HepG2 (cell line): ENCODE results near the gene MED19. TPM values are rescaled to one million over a fixed set of nuclear protein-coding genes. Genes with fewer than 3 reads are reported as not detected.

Source experiments
- ATF7 ChIP-seq, 2 experiments: fragments of 450-650 bp in 1 of 2; sonication (generic) in 1 of 2; formaldehyde crosslinking in 1 of 2; IDR thresholded peaks; 2 replicates each; pipeline versions ENCODE4 v1.4.0 to v1.6.1; 2016 to 2020; ENCODE audit warnings: antibody characterized with exemption in 1 of 2, mild to moderate bottlenecking in 1 of 2, missing genetic modification reagents in 1 of 2
- BCL6 ChIP-seq: IDR thresholded peaks from 2 replicates; pipeline ENCODE4 v1.6.1; 2016; ENCODE audit warnings: missing genetic modification reagents, missing compliant biosample characterization
- BRCA1 ChIP-seq: sonication (generic); formaldehyde crosslinking; IDR thresholded peaks from 2 replicates; pipeline ENCODE4 v1.4.0; 2020; ENCODE audit warnings: missing genetic modification reagents
- IKZF1 ChIP-seq: fragments of 450-650 bp; IDR thresholded peaks from 2 replicates; pipeline ENCODE4 v1.7.1; 2016
- NAIF1 ChIP-seq: sonication (generic); formaldehyde crosslinking; IDR thresholded peaks from 2 replicates; pipeline ENCODE4 v1.5.0; 2020; ENCODE audit warnings: mild to moderate bottlenecking, missing genetic modification reagents, borderline replicate concordance
- NCOR1 ChIP-seq: fragments of 200-600 bp; sonication (generic); IDR thresholded peaks from 2 replicates; pipeline ENCODE4 v1.7.0; 2017; ENCODE audit warnings: antibody characterized with exemption, low read length, borderline replicate concordance
- SMARCE1 ChIP-seq: fragments of 450-650 bp; IDR thresholded peaks from 2 replicates; pipeline ENCODE4 v1.6.1; 2017; ENCODE audit warnings: borderline replicate concordance
- SP4 ChIP-seq: sonication (generic); formaldehyde crosslinking; IDR thresholded peaks from 2 replicates; pipeline ENCODE4 v1.8.1; 2023; ENCODE audit warnings: mild to moderate bottlenecking, missing genetic modification reagents
- TAF15 ChIP-seq: fragments of 200-400 bp; formaldehyde crosslinking; IDR thresholded peaks from one replicate; pipeline ENCODE4 v1.6.1; 2018; ENCODE audit warnings: mild to moderate bottlenecking, low read depth, low read length; ENCODE audit not compliant: poor library complexity, severe bottlenecking
- TFDP2 ChIP-seq: sonication (generic); formaldehyde crosslinking; IDR thresholded peaks from 2 replicates; pipeline ENCODE4 v1.4.0; 2020; ENCODE audit warnings: missing genetic modification reagents
- TP53 ChIP-seq: sonication (generic); formaldehyde crosslinking; conservative IDR thresholded peaks from 2 replicates; pipeline ENCODE4 v1.4.0; 2020; ENCODE audit warnings: missing genetic modification reagents
- ZFP90 ChIP-seq: sonication (generic); formaldehyde crosslinking; IDR thresholded peaks from 2 replicates; pipeline ENCODE4 v1.8.0; 2022; ENCODE audit warnings: missing genetic modification reagents, mild to moderate bottlenecking, inconsistent platforms, borderline replicate concordance
- ZNF10 ChIP-seq: sonication (generic); formaldehyde crosslinking; IDR thresholded peaks from 2 replicates; pipeline ENCODE4 v1.4.0; 2020; ENCODE audit warnings: mild to moderate bottlenecking, low read depth, missing genetic modification reagents, borderline replicate concordance
- ZNF124 ChIP-seq: sonication (generic); formaldehyde crosslinking; IDR thresholded peaks from 2 replicates; pipeline ENCODE4 v1.4.0; 2020; ENCODE audit warnings: missing genetic modification reagents
- ZNF451 ChIP-seq: sonication (generic); formaldehyde crosslinking; IDR thresholded peaks from 2 replicates; pipeline ENCODE4 v1.5.0; 2020; ENCODE audit warnings: mild to moderate bottlenecking, missing genetic modification reagents
- ZNF639 ChIP-seq: conservative IDR thresholded peaks from 2 replicates; pipeline ENCODE4 v1.6.1; 2018; ENCODE audit warnings: missing genetic modification reagents
- ZNF773 ChIP-seq: sonication (generic); formaldehyde crosslinking; IDR thresholded peaks from 2 replicates; pipeline ENCODE4 v1.4.0; 2020; ENCODE audit warnings: missing genetic modification reagents, borderline replicate concordance
- polyA plus RNA-seq, 8 experiments: library from polyadenylated mRNA; depleted of rRNA in 3 of 8; stranded (reverse) in 7 of 8; unstranded in 1 of 8; fragments of >200 nt; fragmentation: Illumina TruSeq in 4 of 8; extraction: Trizol in 4 of 8; gene quantifications; 2 replicates each; pipeline versions ENCODE4 v1.2.1 to v1.2.3, GENCODE V29; 2011 to 2016; ENCODE audit warnings: low read depth in 4 of 8, missing spikeins in 1 of 8, mixed read lengths in 1 of 8; ENCODE audit not compliant: insufficient read depth in 1 of 8
- total RNA-seq, 5 experiments: library from RNA; depleted of rRNA; stranded (reverse); fragments of >200 nt; fragmentation: Illumina TruSeq; extraction: Trizol; gene quantifications; 2 replicates each; pipeline ENCODE4 v1.2.3, GENCODE V29; 2016; ENCODE audit warnings: low read depth in 1 of 5
- TF ChIP-seq, protein P1 (sequence below): sonication (generic); formaldehyde crosslinking; IDR thresholded peaks from 2 replicates; pipeline ENCODE4 v1.5.1; 2020; ENCODE audit warnings: mild to moderate bottlenecking, missing genetic modification reagents, moderate library complexity
- TF ChIP-seq, protein P2 (sequence below): sonication (generic); formaldehyde crosslinking; IDR thresholded peaks from 2 replicates; pipeline ENCODE4 v1.4.0; 2020; ENCODE audit warnings: mild to moderate bottlenecking, missing genetic modification reagents
- TF ChIP-seq, protein P3 (sequence below): sonication (generic); formaldehyde crosslinking; IDR thresholded peaks from 2 replicates; pipeline ENCODE4 v1.5.0; 2020; ENCODE audit warnings: missing genetic modification reagents, mild to moderate bottlenecking, borderline replicate concordance
- TF ChIP-seq, protein P4 (sequence below): sonication (generic); formaldehyde crosslinking; IDR thresholded peaks from 2 replicates; pipeline ENCODE4 v1.9.0; 2022; ENCODE audit warnings: missing genetic modification reagents, mild to moderate bottlenecking, borderline replicate concordance

Gene MED19
- total and polyA plus RNA-seq, 2 of the 13 experiments (the other 11 are each of a cell fraction or from before 2014, with no cell fraction given) = 12.9 to 13.8 TPM

DNA sequence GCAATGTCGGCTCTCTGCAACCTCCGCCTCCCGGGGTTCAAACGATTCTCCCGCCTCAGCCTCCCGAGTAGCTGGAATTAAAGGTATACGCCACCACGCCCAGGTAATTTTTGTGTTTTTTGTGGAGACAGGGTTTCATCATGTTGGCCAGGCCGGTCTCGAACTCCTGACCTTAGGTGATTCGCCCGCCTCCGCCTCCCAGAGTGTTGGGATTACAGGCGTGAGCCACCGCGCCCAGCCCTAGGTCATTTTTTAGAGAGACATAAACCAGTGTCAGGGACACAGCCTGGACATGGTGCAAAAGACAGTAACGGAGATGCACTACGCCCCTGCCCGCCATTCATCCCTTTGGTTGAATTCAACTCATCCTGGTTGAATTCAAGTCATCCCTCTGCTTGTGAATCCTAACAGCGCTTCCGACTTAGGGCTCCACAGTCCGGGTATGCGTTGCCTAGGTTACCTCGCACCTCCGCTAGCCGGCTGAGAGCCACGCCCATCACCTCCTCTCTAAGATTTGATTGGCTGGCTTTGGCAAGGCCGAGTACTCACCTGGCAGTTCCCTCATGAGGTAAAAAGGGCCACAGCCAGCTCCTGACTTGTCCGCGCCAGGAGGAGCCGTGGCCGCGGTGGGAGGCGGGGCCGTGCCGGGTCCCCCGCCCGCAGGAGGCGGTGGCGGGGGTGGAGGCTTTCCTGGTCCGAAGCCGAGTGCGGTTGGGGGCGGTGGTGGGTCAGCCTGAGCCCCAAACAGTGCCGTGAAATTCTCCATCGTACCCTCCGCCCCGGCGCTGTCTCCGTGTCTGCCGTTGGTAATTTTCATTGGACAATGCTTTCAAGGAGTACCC, at the start of gene MED19 (continued):
- TF ChIP-seq, protein P1, sequence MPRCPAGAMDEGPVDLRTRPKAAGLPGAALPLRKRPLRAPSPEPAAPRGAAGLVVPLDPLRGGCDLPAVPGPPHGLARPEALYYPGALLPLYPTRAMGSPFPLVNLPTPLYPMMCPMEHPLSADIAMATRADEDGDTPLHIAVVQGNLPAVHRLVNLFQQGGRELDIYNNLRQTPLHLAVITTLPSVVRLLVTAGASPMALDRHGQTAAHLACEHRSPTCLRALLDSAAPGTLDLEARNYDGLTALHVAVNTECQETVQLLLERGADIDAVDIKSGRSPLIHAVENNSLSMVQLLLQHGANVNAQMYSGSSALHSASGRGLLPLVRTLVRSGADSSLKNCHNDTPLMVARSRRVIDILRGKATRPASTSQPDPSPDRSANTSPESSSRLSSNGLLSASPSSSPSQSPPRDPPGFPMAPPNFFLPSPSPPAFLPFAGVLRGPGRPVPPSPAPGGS (CRISPR knock-in tag) = peak; percentile 59; the same call in 1 of the 2 replicates
- TF ChIP-seq, protein P2, sequence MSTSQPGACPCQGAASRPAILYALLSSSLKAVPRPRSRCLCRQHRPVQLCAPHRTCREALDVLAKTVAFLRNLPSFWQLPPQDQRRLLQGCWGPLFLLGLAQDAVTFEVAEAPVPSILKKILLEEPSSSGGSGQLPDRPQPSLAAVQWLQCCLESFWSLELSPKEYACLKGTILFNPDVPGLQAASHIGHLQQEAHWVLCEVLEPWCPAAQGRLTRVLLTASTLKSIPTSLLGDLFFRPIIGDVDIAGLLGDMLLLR = 0 out of 2 replicates have a peak, but pooled peaks have one; percentile 30
- TF ChIP-seq ZNF639 (CRISPR knock-in tag) = no peak
- TF ChIP-seq ZNF773 (CRISPR knock-in tag) = no peak
- no peak for TF ChIP-seq ATF7 (IDR thresholded peaks at IDR 0.05)
- TF ChIP-seq ATF7 (CRISPR knock-in tag; IDR thresholded peaks at IDR 0.05) = no peak
- no peak for TF ChIP-seq ZNF10 (CRISPR knock-in tag)
- TF ChIP-seq BRCA1 (CRISPR knock-in tag) = no peak
- TF ChIP-seq IKZF1 = no peak
- TF ChIP-seq NAIF1 = no peak
- TF ChIP-seq, protein P3, sequence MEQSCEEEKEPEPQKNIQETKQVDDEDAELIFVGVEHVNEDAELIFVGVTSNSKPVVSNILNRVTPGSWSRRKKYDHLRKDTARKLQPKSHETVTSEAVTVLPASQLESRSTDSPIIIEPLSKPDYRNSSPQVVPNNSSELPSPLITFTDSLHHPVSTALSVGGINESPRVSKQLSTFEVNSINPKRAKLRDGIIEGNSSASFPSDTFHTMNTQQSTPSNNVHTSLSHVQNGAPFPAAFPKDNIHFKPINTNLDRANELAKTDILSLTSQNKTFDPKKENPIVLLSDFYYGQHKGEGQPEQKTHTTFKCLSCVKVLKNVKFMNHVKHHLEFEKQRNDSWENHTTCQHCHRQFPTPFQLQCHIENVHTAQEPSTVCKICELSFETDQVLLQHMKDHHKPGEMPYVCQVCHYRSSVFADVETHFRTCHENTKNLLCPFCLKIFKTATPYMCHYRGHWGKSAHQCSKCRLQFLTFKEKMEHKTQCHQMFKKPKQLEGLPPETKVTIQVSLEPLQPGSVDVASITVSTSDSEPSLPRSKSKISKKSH (CRISPR knock-in tag) = no peak
- no peak for TF ChIP-seq SMARCE1
- peak; percentile 34; the same call in 1 of the 2 replicates for TF ChIP-seq BCL6 (CRISPR knock-in tag)
- peak; percentile 29; the same call in 1 of the 2 replicates for TF ChIP-seq SP4 (CRISPR knock-in tag)
- peak; percentile 36; the same call in 1 of the 2 replicates for TF ChIP-seq ZNF451 (CRISPR knock-in tag)
- no peak for TF ChIP-seq TFDP2 (CRISPR knock-in tag)
- no peak for TF ChIP-seq TAF15
- no peak for TF ChIP-seq ZFP90 (CRISPR knock-in tag)
- no peak for TF ChIP-seq ZNF124 (CRISPR knock-in tag)
- TF ChIP-seq NCOR1 = 0 out of 2 replicates have a peak, but pooled peaks have one; percentile 32
- no peak for TF ChIP-seq TP53 (CRISPR knock-in tag)
- TF ChIP-seq, protein P4, sequence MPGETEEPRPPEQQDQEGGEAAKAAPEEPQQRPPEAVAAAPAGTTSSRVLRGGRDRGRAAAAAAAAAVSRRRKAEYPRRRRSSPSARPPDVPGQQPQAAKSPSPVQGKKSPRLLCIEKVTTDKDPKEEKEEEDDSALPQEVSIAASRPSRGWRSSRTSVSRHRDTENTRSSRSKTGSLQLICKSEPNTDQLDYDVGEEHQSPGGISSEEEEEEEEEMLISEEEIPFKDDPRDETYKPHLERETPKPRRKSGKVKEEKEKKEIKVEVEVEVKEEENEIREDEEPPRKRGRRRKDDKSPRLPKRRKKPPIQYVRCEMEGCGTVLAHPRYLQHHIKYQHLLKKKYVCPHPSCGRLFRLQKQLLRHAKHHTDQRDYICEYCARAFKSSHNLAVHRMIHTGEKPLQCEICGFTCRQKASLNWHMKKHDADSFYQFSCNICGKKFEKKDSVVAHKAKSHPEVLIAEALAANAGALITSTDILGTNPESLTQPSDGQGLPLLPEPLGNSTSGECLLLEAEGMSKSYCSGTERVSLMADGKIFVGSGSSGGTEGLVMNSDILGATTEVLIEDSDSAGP (CRISPR knock-in tag) = peak; percentile 63; the same call in 1 of the 2 replicates
